Frontal cortex (tissue), 4 donors: Measurements from ENCODE around the gene BNC2. TPM values are rescaled to one million over a fixed set of nuclear protein-coding genes. Genes with fewer than 3 reads are reported as not detected.

Source experiments
- DNase-seq, 2 donors: peaks; one replicate each; pipeline ENCODE4 v3.0.0; 2012; ENCODE audit warnings: low spot score in 2 of 2
- FAIRE-seq: peaks from 2 replicates; lab custom pipeline; 2012; peaks lifted over from hg19 to GRCh38; lab: Jason Lieb, UNC
- total RNA-seq: library from RNA; depleted of rRNA; stranded (reverse); fragments of >200 nt; gene quantifications from one replicate; pipeline ENCODE4 v1.2.3, GENCODE V29; 2014
- donor health status: control.
- donor health status: control.
- donor health status: control.

BNC2 gene
- total RNA-seq, 1 donor from 2014 or later, result 1.6 TPM

DNA sequence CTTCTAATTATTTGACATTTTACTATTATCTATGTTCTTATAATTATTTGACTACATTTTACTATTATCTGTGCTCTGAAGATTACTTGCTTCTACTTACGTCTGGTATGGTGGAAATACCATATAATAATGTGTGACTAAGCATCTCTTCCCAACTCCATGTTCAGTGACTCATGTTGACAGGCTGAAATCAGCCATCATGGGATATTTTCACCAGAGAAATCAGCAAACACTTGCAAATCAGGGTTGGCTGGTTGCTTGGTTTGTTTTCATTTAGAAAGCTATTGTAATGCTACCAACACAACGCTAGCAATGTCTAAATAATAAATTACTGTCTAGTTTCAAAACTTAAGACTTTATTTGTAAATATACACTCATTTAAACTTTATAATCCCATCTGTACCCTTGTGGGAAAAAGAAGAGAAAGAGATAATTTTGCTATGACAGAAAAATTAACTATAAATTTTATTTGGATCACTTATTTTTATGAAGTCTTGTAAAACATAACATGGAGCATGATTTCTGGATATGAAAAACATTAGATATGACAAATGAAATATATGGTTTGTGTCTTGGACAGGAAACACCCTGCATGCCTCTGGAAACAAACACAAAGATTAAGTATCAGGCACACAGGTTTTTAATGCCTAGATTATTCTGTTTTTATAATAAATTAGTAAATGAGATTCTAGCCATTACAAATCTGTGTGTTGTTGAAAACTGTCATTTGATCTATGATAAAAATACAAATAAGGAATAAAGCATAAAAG, 337.6 kb downstream of the BNC2 start:
- FAIRE-seq (no peak), DNase-seq (no peak)

DNA sequence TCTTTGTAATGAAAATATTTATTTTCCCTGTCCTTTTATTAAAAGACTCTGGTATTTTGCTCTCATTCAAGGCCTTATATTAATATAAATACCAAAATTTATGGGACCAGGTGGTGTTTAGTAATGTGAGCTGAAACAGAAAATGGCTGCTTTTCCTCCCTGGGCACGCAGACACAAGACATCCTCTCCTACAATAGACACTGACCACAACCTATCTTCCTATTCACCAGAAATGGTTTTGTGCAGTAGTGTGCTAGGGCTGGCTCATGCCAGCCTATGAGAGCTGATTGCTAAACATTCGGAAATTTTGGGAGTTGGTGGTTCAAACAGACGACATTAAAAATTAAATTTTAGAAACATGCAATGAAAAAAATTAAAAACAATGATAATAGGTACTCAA, 338.2 kb downstream of the BNC2 start:
- FAIRE-seq (no peak), DNase-seq (no peak)

DNA sequence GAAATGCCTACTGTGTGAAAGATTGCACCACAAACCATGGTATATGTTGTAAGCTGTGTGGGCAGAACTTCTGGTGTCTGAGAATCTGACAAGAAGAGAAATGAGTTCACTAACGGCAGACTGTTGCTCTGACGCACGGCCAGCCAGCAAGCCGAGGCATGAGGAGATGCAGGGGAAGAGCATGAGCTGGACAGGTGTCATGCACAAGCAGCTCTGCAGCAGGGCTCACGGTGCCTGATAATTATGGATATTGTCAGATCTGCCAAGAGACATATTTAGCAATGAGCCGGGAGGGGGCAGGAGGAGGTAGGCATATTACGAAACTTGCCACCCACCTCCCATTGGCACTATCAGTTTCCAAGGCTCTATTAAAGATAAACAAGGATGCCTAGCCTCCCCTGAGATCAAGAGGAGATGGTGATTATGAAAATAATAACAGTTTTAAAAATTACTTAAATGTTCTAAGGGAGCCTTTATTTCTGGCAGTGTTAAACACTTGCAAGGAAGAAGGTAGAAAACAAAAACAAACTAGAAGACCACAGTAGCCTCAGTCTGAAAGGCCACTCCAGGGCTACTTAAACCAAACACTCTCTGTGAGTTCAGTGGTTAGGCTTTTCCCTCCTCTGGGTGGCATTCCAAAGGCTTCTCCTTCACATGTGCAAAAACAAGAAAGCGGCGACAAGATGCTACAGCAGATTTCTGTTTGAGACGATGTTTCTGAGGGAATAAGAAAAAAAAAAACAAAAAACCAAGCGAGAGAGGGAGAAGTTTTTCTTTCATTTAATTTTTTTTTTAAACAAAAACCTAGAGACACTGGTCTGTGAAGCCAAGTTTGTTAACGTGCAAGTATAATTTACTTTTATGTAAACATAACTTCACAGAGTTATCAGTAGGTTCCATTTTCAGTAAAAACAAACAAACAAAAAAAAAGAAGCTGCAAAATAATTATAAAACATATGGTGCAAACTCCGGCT, 339.5 kb downstream of the BNC2 start:
- FAIRE-seq (no peak), DNase-seq (no peak)

DNA sequence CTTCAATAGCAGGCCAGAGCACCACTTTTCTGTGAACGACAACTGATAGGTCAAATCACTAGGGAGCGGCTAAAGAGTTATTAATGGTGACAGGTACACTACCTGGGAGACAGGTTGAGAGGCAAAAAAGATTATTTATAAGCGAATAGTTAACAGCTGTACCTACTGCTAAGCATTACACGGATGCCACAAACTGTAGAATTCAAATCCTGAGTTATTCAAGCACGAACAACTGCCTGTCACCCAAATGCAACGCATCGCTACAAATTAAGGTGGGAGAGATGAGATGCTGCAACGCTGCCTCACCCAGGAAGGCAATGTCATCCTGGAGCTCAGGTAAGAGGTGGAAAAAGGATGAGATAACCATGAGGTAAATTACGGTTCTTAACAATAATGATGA, 342.9 kb downstream of the BNC2 start:
- DNase-seq, result no peak
- no peak for FAIRE-seq

DNA sequence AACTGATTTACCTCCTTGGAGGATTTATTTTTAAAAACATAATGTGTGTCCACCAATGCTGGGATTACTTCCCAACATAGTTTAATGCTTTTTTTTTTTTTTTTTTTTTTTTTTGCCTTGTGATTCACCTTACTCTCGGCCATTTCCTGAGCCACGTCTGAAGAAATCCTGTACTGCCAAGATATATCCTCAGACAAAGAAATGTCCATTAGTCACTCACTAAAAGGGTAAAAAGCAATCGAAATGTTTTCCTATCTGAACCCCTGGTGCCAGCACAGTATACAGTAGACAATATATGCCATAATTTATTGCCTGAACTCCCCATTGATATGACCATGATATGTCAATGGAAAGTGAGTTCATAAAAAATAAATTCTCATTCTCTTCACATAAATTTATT, 344.1 kb downstream of the BNC2 start:
- no peak for FAIRE-seq
- no peak for DNase-seq

DNA sequence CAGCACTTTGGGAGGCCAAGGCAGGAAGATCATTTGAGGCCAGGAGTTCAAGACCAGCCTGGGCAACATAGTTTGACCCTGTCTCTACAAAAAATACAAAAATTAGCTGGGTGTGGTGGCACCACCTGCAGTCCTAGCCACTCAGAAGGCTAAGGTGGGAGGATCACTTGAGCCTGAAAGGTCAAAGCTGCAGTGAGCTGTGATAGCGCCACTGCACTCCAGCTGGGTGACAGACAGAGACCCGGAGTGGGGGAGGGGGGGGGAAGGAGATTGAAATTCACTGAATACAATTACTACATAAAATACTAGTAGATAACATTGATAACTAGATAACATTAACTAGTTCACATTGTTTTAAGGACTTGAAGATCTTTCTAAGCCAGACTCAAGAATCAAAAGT, 345.6 kb downstream of the BNC2 start:
- DNase-seq (no peak), FAIRE-seq (no peak)

DNA sequence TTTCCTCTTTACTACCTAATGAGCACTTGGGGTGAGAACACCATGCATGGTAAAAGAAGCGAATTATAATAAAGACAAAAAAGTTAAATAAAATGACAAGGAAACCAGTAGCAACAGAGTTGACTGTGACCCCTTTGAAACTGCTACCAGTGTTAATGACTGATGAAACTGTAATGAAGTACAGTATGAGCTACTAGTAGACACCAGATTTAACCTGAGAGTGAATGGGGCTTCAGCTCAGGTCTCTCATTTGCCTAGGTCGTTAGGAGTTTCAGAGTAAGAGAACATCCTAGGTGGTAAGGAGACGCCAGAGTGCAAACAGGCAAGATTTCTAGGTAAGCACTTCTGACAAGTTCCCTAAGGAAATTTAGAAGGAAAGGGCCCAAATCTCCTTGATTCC, 346.4 kb downstream of the BNC2 start:
- FAIRE-seq (no peak), DNase-seq (no peak)

DNA sequence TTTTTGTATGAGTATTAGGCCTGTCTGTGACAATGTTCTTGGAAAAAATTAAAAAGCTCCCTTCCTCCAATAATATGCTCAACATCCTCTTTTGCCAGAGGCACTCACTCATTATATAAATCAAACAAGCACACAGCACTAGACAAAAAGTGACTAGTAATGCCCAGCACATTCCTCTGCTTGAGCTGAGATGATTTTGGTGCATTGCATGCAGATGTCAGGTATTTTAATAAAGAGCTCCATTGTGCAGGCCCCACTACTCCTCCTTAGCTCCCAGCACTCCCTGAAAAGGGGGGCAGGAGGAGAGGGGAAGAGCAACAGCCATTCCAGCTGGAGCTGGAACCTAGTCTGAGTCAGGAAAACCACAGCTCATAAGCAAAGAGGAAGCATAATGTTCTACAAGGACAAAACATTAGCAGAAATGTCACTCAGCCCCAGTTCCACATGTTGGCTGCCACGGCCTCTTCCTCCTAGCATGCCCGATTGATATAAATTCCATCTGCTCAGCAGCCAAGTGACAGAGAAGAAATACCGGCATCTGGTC, 348.5 kb downstream of the BNC2 start:
- DNase-seq, result no peak
- FAIRE-seq, result no peak

DNA sequence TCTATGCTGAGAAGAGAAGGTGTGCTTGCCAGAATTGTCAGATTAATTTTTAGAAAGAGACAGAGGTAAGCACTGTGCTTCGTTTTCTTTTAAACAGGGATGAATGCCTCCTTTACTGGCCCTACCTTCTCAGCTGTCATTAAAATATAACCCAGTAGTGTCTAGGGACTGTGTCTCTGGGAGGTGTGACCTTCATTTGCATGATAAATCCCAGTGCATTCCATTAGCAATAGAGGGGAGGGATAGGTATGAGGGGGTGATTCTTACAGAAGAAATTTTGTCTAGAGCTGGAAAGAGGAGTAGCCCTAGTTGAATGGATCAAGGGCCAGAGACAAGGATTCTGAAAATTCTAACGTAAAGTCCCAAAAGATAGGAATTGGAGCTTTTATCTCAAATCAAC, 351.5 kb downstream of the BNC2 start:
- no peak for FAIRE-seq
- no peak for DNase-seq

DNA sequence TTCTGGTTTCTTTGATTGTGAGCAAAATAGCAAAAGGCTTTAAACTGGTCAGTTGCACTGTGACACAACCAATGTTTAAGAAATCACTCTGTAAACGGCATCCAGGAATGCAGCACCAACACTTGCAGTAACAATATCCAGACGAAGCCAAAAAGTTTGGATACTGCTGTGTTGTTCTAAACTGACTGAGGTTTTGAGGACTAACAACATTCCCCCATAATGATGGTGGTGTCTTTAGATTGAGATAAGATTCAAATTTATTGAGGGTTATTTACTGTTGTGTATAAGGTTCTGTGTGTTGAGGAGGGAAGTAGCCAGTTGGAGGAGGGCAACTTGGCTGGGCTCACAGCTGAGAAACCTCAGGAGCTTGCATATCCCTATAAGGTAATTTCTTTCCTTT, 353.6 kb downstream of the BNC2 start:
- FAIRE-seq (no peak), DNase-seq (no peak)

DNA sequence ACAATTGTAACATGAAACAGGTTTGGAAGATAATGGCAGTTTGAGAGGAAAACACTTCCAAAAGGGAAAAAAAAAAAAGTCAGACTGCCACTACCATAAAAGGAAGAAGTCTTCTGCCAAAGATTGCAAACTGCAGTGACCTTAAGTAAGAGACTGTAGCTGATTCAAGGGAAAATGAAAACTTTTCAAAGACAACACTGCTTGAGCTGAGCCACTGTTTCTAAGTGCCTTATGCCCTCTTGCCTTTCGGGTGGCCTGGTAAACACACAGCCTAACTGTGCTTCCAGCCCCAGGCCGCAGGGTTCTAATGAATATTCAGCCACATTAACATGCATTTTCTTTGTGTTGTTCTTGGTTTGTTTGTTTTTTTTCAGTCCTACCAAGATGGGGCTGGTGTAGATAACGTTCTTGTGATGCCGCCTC, 354.6 kb downstream of the BNC2 start:
- FAIRE-seq (no peak), DNase-seq (no peak)

DNA sequence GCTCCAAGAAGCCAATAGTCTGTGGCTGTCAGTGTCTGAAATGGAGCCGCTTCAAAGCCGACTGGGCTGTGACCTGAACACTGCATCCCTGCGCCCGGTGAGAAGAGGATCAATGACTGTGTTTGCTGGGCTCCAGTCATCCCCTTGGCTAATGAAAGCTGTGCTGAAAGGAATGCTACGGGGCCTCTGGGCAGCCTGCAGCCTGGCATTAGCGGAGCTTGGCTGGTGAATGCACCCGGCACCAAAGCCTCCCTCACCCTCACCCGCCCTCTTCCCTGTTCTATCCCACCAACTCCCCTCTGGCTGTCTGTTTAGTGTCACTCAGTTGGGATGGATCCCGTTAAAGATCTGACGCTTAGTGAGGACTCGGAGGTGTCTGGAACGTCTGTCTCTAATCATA, 355.3 kb downstream of the BNC2 start:
- DNase-seq (no peak), FAIRE-seq (no peak)

DNA sequence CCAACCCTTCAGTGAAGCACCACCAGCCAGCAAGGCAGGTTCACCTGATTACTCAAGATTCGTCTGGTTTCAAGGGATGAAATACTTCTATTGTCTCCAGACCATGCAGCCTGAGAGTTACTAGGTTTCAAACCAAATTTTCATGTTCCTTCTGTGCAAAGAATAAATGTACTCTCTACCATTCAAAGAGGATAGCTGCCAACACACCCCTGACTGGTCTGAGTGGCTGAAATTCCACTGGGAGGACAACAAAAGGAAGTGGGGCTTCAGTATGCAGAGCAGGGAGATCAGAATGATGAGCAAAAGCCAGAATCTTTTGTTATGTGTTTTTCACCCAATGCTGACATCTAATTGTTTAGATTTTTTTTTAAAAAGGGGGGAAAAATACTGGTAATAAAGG, 356.3 kb downstream of the BNC2 start:
- FAIRE-seq (no peak), DNase-seq (no peak)

DNA sequence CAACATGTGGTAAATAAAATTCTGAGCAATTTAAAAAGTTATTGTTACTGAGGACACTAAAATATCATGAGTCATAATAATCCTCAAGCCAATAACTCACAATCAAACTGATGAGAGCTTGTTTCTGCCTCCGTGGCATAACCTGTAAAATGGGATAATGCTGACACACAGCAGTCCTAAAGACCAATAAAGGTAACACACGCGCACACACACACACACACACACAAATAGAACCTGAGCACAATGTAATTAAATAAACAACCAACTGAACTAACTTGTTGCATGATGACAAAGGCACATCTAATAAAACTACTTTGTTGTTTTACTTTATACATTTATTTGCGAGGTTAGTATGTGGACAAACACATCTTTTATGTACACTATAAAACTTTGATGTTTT, 358.2 kb downstream of the BNC2 start:
- FAIRE-seq (no peak), DNase-seq (no peak)

DNA sequence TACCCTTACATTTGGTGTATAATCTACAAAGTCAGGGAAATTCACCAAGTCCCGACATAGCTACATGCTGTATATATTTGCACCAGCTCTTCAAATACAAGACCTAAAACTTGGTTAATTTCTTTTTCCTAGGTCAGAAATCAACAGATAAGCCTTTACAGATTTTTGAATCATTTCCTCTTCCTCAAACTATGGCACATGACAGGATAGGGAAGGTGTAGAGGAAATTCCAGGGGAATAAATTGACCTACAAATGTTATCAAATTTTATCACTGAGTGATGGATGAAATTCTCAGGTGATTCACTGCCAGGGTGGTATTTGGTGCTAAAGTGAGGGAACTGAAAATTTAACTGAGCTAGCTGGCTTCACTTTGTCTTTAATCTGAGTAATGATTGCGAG, 360.0 kb downstream of the BNC2 start:
- FAIRE-seq (no peak), DNase-seq (no peak)

DNA sequence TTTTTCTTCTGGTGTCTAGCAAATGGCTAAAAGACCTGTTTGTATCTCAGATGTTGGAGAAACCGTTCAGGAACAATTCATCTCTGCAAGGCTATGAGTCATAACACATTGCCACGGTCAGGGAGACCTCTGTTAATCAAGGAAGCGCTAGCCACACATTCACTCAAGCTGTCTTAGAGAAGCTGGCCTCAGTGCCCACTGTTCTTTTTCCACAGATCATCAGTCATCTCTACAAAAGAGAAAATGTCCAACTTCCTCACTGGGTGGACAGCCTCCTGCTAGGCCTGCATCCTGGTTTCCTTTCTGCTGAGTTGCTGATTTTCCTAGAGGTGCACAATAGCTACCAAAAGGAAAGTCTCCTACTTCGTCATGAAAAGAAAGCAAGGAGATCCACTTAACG, 360.5 kb downstream of the BNC2 start:
- FAIRE-seq, result no peak
- DNase-seq, result no peak

DNA sequence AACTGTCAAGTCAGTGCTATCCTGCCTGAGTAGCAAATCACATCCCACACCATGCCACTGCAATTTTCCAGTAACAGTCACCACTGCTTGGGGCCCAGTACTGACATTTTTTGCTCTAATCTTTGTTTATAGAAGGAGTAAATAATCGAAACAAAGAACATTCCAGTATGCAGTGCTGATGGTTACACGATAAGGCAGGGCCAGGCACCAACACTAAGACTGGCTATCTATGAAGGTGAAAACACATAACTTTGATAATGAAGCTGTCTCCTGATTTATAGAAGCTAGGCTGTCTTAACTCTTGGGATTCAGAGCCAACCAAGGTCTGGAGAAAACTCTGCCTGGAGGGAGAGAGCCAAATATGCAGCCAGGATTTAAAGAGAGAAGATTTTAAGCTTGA, 365.3 kb downstream of the BNC2 start:
- FAIRE-seq, result no peak

DNA sequence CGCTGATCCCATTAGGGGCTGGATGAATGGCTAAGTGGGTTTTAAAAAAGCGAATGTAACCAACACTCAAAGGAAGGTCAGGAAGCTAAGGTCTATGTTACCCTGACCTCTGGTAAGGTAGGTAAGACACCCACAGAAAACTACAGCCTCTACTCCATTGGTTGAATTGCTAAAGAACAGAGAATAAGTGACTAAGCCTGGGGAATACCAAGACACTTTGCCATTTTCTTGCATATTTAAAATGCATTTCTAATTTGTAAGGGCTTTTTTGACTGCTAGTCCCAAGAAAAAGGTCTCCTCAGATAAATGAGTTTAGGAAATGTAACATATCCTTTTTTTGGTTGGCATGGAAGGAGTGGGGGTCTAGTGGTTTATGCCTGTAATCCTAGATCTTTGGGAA, 368.7 kb downstream of the BNC2 start:
- DNase-seq, result no peak
- FAIRE-seq, result no peak

More for the DNA sequence above, 365.3 kb downstream of the BNC2 start:
- no peak for DNase-seq

DNA sequence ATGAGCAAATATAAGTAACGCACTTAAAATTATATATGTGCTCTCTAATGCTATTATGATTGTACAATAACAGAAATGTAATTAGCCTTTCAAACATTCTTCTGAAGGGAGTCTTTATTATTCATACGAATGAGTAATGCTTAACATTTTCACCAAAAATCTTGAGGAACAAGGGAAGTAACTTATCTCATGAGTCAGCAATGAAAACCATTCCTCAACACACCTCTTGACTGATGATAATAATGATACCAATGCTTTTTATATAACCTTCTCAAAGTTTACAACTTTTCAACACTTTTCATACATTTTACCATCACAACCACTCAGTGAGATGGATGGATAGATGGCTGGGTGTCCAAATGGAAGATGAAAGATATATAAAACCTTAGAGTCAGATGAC, 369.3 kb downstream of the BNC2 start:
- no peak for FAIRE-seq
- DNase-seq, result no peak

DNA sequence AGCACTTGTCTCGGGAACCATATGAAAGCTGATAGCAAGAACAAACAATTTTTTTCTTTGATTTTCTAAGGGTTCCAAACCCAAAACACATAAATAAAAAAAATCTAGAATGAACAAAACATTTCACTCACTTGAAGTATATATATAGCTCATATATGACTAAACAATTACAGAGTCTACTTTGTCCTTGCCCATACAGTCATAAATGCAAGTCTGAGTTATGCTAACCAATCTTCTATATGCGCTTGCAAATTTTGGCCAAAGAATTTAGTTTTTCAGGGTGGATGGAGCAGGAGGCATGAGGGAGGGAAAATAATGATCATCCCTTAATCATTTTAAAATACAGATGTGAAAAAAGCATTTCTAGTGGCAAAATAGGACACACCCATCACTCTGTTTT, 370.1 kb downstream of the BNC2 start:
- FAIRE-seq (no peak), DNase-seq (no peak)

DNA sequence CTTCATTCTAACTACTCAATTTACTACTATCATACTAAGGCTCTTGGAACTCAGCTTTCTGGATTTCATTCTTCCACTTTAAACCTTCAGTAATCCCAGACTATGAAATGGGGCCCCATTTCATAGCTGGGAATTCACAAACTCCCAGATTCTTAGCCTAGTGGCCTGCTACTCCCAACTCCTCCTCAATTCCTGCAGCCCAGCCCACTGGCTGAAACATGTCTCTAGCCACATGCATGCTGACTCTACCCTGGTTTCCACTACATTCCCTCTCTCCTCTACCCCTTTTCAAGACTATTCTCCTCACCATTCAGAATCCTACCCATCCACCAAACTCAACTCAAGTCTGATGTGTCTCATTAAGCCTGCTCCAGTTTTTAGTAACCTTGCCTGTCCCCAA, 370.6 kb downstream of the BNC2 start:
- no peak for DNase-seq
- FAIRE-seq, result no peak
